Activated CD8-positive, alpha-beta T cell treated with anti-CD3 and anti-CD28 coated beads for 36 hours (primary cell): ENCODE measurements around the gene PCDH15. TPM values are rescaled to one million over a fixed set of nuclear protein-coding genes. Genes with fewer than 3 reads are reported as not detected.

Source experiments
- ATAC-seq: fragments of 200-7000 bp; cut with Tn5 transposase; one replicate; pipeline ENCODE4 v1.10.0; 2021; ENCODE audit warnings: mild to moderate bottlenecking, moderate library complexity
- CTCF ChIA-PET: fragments of 350-600 bp; sonication (Branson Sonifier 250); formaldehyde crosslinking; loops from one replicate; lab custom pipeline; 2021; ENCODE audit warnings: antibody characterized with exemption; lab: Charles Lee
- POLR2A ChIA-PET: fragments of 350-600 bp; sonication (Branson Sonifier 250); formaldehyde crosslinking; loops from one replicate; lab custom pipeline; 2021; ENCODE audit warnings: antibody characterized with exemption; lab: Charles Lee
- DNase-seq: peaks from one replicate; pipeline ENCODE4 v3.0.0-alpha.2; 2020
- H3K27ac Mint-ChIP-seq: one replicate; pipeline ENCODE4 v1.8.0; 2021; ENCODE audit warnings: mild to moderate bottlenecking, mixed read lengths
- H3K27me3 Mint-ChIP-seq: one replicate; pipeline ENCODE4 v1.8.0; 2021; ENCODE audit warnings: mixed read lengths
- H3K36me3 Mint-ChIP-seq: one replicate; pipeline ENCODE4 v1.8.0; 2021; ENCODE audit warnings: low read depth, mixed read lengths
- H3K4me1 Mint-ChIP-seq: one replicate; pipeline ENCODE4 v1.8.0; 2021; ENCODE audit warnings: low read depth, mixed read lengths
- H3K4me3 Mint-ChIP-seq: one replicate; pipeline ENCODE4 v1.8.0; 2021; ENCODE audit warnings: mild to moderate bottlenecking, moderate library complexity, mixed read lengths
- H3K9me3 Mint-ChIP-seq: one replicate; pipeline ENCODE4 v1.8.0; 2021; ENCODE audit warnings: mixed read lengths
- intact Hi-C: fragments of 100-400 bp; cut with micrococcal nuclease; formaldehyde crosslinking; loops from one replicate; pipeline ENCODE4 v1.10.0; 2022
- total RNA-seq, 2 experiments: library from RNA; stranded (reverse); gene quantifications; one replicate each; pipeline ENCODE4 v1.2.3, GENCODE V29; 2021
- TF ChIP-seq, protein P1 (sequence below): fragments of 200-600 bp; IDR thresholded peaks from one replicate; pipeline ENCODE4 v1.8.0; 2022; ENCODE audit warnings: antibody characterized with exemption, mild to moderate bottlenecking

The PCDH15 gene
- total RNA-seq, 2 experiments from 2014 or later, result not detected

GRCh38 chr10:53852450-53853175 is 948.4 kb downstream of the PCDH15 start:
- intact Hi-C loops, result no loop called here
- H3K27ac Mint-ChIP-seq, result no peak overlapping the region
- DNase-seq (no peak), ATAC-seq (no peak)
- no peaks in the 10 kb centered on the region for H3K27me3 Mint-ChIP-seq
- no peaks in the 10 kb centered on the region for H3K9me3 Mint-ChIP-seq
- H3K36me3 Mint-ChIP-seq, result no peaks in the 10 kb centered on the region
- CTCF ChIA-PET, result no interaction called here
- POLR2A ChIA-PET, result no interaction called here
- no peaks in the 10 kb centered on the region for H3K4me1 Mint-ChIP-seq
- H3K4me3 Mint-ChIP-seq, result no peak overlapping the region
- TF ChIP-seq, protein P1, sequence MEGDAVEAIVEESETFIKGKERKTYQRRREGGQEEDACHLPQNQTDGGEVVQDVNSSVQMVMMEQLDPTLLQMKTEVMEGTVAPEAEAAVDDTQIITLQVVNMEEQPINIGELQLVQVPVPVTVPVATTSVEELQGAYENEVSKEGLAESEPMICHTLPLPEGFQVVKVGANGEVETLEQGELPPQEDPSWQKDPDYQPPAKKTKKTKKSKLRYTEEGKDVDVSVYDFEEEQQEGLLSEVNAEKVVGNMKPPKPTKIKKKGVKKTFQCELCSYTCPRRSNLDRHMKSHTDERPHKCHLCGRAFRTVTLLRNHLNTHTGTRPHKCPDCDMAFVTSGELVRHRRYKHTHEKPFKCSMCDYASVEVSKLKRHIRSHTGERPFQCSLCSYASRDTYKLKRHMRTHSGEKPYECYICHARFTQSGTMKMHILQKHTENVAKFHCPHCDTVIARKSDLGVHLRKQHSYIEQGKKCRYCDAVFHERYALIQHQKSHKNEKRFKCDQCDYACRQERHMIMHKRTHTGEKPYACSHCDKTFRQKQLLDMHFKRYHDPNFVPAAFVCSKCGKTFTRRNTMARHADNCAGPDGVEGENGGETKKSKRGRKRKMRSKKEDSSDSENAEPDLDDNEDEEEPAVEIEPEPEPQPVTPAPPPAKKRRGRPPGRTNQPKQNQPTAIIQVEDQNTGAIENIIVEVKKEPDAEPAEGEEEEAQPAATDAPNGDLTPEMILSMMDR, result no peak

DNA sequence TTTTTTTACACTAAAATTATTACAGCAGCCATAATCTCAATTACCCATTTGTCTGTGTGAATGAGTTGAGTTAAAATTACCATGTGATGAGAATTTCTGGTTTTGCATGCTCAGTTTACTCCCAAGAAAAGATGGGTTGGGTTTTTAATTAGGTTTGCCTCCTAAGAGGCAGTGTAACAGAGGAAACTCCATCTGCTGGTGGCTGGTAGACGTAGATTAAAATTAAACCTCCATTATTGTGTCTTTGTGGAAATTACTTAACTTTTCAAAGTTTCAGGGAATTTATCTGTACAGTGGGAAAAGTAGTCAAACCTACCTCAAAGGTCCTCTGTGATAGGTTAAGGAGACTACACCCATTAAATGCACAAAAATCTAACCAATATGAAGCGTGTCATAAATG is 954.2 kb downstream of the PCDH15 start:
- intact Hi-C loops, result no loop called here
- no peaks in the 10 kb centered on the region for H3K4me1 Mint-ChIP-seq
- DNase-seq (no peak), ATAC-seq (no peak)
- no peaks in the 10 kb centered on the region for H3K9me3 Mint-ChIP-seq
- TF ChIP-seq, protein P1, result no peak
- no peaks in the 10 kb centered on the region for H3K27me3 Mint-ChIP-seq
- ChIA-PET POLR2A (no interaction called here), CTCF (no interaction called here)
- H3K4me3 Mint-ChIP-seq, result no peak overlapping the region
- H3K27ac Mint-ChIP-seq, result no peak overlapping the region
- H3K36me3 Mint-ChIP-seq, result no peaks in the 10 kb centered on the region

GRCh38 chr10:53843736-53844362 is 957.2 kb downstream of the PCDH15 start:
- Mint-ChIP-seq H3K27me3 (no peaks in the 10 kb centered on the region), H3K4me1 (no peaks in the 10 kb centered on the region), H3K27ac (no peak overlapping the region), H3K4me3 (no peak overlapping the region), H3K36me3 (no peaks in the 10 kb centered on the region), H3K9me3 (no peaks in the 10 kb centered on the region)
- intact Hi-C loops, result no loop called here
- TF ChIP-seq, protein P1, result no peak
- POLR2A ChIA-PET, result no interaction called here
- CTCF ChIA-PET, result no interaction called here
- ATAC-seq, result no peak
- DNase-seq, result no peak

DNA sequence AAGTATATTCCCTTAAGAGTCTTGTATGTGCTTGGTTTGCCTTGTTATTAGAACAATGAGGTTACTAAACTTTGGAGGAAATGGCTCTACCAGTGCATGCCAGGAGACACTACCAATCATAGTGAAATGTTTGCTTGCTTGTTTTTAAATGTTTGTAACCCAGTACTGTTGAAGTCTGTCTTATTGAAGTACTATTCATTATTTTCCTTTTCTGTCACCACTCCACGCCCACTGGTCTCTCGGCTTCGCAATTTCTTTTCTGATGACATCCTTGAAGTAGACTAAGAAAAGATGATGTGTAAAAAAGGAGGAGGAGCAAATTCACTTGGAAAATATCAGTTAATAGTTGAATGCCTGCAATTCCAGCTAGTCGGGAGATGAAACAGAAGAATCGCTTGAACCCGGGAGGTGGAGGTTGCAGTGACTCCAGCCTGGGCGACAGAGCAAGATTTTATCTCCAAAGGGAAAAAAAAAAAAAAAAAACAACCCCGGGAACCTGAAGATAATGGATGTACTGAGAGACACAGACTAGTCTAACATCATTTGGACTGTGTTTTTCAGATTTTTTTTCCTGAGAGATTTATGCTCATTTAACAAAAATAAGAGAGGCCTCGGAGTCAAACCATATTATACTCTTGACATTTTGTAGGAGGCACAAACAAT is 959.4 kb downstream of the PCDH15 start:
- H3K4me3 Mint-ChIP-seq, result no peak overlapping the region
- intact Hi-C loops, result no loop called here
- CTCF ChIA-PET, result no interaction called here
- POLR2A ChIA-PET, result no interaction called here
- H3K9me3 Mint-ChIP-seq, result no peaks in the 10 kb centered on the region
- TF ChIP-seq, protein P1, result no peak
- H3K27me3 Mint-ChIP-seq, result no peaks in the 10 kb centered on the region
- no peak for ATAC-seq
- DNase-seq, result no peak
- no peak overlapping the region for H3K27ac Mint-ChIP-seq
- no peaks in the 10 kb centered on the region for H3K4me1 Mint-ChIP-seq
- no peaks in the 10 kb centered on the region for H3K36me3 Mint-ChIP-seq

DNA sequence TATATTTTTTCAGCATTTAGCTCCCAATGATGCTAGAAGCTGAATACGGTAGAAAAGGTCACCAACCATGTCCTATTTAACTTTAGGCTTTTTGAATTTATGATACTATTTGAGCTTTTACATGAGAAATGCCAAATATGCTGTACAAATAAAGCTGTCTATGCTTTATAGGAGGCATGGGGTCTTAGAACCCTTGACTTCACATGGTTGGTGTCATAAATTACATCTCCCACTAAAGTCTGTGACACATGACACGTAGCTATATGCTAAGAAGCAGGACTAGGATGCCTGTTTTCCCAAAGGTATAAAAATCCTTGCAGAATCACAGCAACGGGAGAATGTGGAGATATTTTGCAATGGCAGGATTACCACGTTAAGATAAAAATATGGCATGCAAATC is 960.4 kb downstream of the PCDH15 start:
- CTCF ChIA-PET, result no interaction called here

More for the DNA sequence above, 960.4 kb downstream of the PCDH15 start:
- ATAC-seq (no peak), DNase-seq (no peak)
- Mint-ChIP-seq H3K9me3 (peaks cover 2% of the 10 kb centered on the region), H3K27me3 (no peaks in the 10 kb centered on the region), H3K4me3 (no peak overlapping the region), H3K4me1 (no peaks in the 10 kb centered on the region), H3K36me3 (no peaks in the 10 kb centered on the region), H3K27ac (no peak overlapping the region)
- intact Hi-C loops, result no loop called here
- POLR2A ChIA-PET, result no interaction called here
- TF ChIP-seq, protein P1, result no peak
